Measurements from ENCODE around the gene TMEM165. TPM values are rescaled to one million over a fixed set of nuclear protein-coding genes. Genes with fewer than 3 reads are reported as not detected.
A peak's percentile ranks its signal among the peaks of the same experiment; 100 is the strongest.

TMEM165 gene
- total RNA-seq, 2 donors from 2014 or later, result 65.8 to 65.9 TPM

DNA sequence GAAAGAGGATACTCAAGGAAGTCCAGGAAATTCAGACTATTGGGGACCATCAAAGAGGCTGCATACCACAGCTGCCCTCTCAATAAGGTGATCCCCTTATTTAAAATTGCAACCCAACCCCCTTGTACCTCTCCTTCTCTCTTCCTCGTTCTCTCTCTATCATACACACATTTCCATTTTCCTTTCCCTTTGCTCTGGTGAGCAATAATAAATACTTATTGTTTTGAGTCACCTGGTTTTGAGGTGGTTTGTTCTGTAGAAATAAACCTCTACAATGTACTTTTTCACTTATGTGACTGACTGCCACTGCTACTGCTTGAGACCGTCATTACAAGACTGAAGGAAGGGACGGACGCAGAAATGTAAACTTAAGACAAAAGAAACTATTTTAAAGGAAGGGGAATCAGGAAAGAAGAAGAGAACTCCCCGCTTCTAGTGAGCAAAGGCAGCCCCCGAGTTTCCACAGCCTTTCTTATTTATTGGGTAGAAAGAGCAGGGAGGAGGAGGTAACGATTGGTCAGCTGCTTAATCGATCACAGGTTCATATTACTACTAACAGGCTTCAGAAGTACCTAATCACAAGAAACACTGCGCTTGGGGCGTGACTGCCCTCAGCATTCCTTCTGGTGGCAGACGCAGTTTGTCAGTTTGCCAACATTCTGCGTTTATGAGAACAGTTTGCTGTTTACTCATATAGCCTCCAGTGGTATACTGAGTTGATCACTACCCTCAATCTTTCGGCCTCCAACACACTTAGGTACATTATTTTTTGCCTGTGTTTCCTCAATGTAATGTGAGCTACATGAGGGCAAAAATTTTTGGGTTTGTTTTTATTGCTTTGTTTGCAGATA lies 16.9 kb upstream of the TMEM165 start:
- ATAC-seq (replicated peaks in 1 of 2), result no peak

DNA sequence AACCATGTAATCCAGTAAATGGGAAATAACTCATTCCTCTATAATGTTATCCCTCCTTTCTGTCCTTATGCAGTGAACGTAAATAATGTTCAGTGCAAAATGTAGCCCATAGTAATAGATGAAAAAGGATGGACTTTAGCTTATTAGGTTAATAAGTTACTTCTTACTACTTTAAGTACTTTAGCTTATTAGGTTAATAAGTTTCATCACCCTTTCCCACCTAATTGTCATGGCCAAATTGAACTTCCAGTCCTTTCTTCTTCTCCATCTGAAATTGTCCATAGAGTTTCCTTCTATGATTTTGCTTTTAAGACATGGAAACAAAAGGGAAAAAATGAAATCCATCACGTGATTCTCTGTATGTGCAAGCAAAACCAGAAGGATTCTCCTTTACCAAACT lies 15.2 kb upstream of the TMEM165 start:
- ATAC-seq (replicated peaks in 1 of 2) (no peak), DNase-seq (no peak)
- Mint-ChIP-seq H3K36me3 (ENCODE audit: insufficient read depth in 2 of 2) (no peaks in the 10 kb centered on the region), H3K9me3 (no peaks in the 10 kb centered on the region), H3K4me3 (no peak overlapping the region), H3K27ac (no peak overlapping the region), H3K4me1 (ENCODE audit: low read depth) (peaks cover 13% of the 10 kb centered on the region), H3K27me3 (ENCODE audit: low read depth) (no peaks in the 10 kb centered on the region)

More for the DNA sequence above, 16.9 kb upstream of the TMEM165 start:
- H3K4me1 Mint-ChIP-seq (ENCODE audit: low read depth), result peaks cover 5% of the 10 kb centered on the region
- DNase-seq, result no peak
- H3K27ac Mint-ChIP-seq, result no peak overlapping the region
- no peaks in the 10 kb centered on the region for H3K9me3 Mint-ChIP-seq
- H3K27me3 Mint-ChIP-seq (ENCODE audit: low read depth), result no peaks in the 10 kb centered on the region
- H3K4me3 Mint-ChIP-seq, result no peak overlapping the region
- no peaks in the 10 kb centered on the region for H3K36me3 Mint-ChIP-seq (ENCODE audit: insufficient read depth in 2 of 2)

DNA sequence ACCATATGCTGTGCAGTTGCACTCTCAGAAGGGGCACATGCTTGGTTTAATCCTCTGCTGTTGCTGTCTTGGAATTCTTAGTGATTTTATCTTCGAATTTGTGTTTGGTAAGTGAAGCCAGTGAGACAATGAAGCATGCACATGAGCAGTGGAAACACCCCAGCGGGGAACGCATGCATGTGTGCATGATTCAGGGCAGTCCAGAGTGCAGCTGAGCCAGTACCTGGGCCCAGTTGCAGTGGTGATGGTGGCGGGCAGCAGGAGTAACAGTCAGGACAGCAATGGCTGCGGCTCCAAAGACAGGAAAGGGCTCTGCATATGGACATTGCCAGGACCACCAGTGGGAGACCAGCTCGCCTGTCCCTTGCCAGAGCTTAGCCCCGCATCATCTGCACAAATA lies 14.3 kb upstream of the TMEM165 start:
- Mint-ChIP-seq H3K4me1 (ENCODE audit: low read depth) (peaks cover 23% of the 10 kb centered on the region), H3K4me3 (no peak overlapping the region), H3K27ac (no peak overlapping the region), H3K9me3 (no peaks in the 10 kb centered on the region), H3K27me3 (ENCODE audit: low read depth) (no peaks in the 10 kb centered on the region), H3K36me3 (ENCODE audit: insufficient read depth in 2 of 2) (no peaks in the 10 kb centered on the region)
- ATAC-seq (replicated peaks in 1 of 2), result no peak
- no peak for DNase-seq

DNA sequence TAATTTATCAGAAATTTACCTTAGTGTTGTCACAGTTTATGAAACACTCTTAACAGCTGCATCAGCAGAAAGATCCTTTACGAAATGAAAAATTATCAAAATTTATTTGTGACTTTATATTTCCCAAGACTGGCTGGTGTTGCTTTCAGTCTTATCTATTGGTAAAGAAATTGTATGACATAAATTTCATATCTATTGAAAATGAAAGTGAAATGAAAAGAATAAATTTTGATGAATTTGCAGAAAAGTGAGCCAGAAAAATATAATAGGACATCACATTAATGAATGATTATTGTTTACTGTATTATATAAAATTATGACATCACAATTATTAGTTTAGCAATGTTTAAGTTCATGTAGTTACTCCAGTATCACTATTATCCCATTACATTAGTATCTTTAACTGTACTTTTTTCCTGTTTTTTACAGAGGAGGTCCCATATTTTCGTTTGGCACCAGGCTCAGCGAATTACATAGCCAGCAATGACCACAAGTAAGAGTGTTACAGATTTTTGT lies 13.2 kb upstream of the TMEM165 start:
- H3K9me3 Mint-ChIP-seq, result no peaks in the 10 kb centered on the region
- no peaks in the 10 kb centered on the region for H3K36me3 Mint-ChIP-seq (ENCODE audit: insufficient read depth in 2 of 2)
- peaks cover 31% of the 10 kb centered on the region for H3K4me1 Mint-ChIP-seq (ENCODE audit: low read depth)
- no peak overlapping the region for H3K27ac Mint-ChIP-seq
- ATAC-seq (replicated peaks in 1 of 2), result no peak
- no peaks in the 10 kb centered on the region for H3K27me3 Mint-ChIP-seq (ENCODE audit: low read depth)
- no peak for DNase-seq
- H3K4me3 Mint-ChIP-seq, result no peak overlapping the region

DNA sequence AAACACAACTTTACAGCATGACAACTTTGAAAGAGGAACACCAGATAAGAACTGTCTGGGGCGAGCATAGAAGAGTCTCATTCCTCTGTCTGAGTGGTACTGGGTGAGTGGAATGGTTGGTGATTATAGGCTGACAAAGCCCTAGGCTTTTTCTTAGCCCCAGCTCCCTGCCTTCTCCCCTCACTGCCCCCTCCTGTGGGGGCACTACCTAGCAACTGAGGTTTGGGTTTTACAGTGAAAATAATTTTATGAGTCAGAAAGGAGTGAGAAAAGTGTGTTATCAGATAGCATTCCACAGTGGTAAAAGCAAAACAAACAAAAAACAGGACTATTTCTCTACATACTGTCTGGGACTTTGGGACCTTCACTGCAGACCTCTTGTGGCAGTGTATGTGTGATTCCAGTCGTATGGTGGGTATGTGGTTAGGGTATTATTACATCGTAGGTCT lies 10.5 kb upstream of the TMEM165 start:
- DNase-seq, result peak in 1 of 2 donors; percentile 19

DNA sequence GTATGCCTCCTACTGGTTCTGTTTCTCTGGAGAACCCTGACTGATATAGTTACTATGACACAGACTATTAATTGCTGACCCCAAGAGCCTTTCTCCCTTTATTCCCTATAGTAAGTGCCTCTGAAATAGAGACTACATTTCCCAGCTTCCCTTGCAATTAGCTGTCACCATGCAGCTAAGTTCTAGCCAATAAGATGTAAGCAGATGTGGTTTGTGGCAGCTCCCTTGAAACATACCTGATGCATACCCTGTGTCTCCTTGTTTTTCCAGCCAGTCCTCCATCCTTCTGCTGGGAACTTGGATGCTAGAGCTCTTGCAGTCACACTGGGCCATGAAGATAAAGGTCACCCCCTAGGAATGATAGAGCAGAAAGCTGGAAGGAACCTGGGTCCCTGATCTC lies 9.7 kb upstream of the TMEM165 start:
- H3K9me3 Mint-ChIP-seq, result no peaks in the 10 kb centered on the region
- peak in 1 of 2 donors; percentile 39 for ATAC-seq (replicated peaks in 1 of 2)
- H3K4me1 Mint-ChIP-seq (ENCODE audit: low read depth), result peaks cover 27% of the 10 kb centered on the region
- H3K27ac Mint-ChIP-seq, result no peak overlapping the region
- no peak overlapping the region for H3K4me3 Mint-ChIP-seq
- no peaks in the 10 kb centered on the region for H3K27me3 Mint-ChIP-seq (ENCODE audit: low read depth)
- DNase-seq, result no peak
- H3K36me3 Mint-ChIP-seq (ENCODE audit: insufficient read depth in 2 of 2), result no peaks in the 10 kb centered on the region

More for the DNA sequence above, 10.5 kb upstream of the TMEM165 start:
- no peaks in the 10 kb centered on the region for H3K27me3 Mint-ChIP-seq (ENCODE audit: low read depth)
- H3K9me3 Mint-ChIP-seq, result no peaks in the 10 kb centered on the region
- no peaks in the 10 kb centered on the region for H3K36me3 Mint-ChIP-seq (ENCODE audit: insufficient read depth in 2 of 2)
- ATAC-seq (replicated peaks in 1 of 2), result peak; percentile 67 to 84
- H3K4me1 Mint-ChIP-seq (ENCODE audit: low read depth), result peaks cover 27% of the 10 kb centered on the region
- H3K27ac Mint-ChIP-seq, result peak overlapping the region; percentile 38
- H3K4me3 Mint-ChIP-seq, result no peak overlapping the region

DNA sequence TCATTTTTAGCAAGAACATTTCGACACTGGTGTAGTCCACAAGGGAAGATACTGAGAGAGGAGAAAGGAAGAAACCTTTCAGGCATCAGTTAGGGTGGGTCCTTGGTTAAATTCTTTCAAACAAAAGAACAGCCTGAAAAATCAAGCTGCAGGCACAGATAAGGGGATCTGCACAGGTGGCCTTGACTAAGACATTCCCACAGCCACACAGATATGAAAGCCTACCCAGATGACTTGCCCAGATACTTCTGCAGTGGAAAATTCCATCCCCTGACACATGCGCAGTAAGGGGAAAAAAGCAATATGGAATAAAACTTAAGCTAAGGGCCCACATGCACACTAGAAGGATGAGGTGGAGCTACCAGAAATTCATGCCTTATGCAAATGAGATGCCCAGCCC lies 8.9 kb upstream of the TMEM165 start:
- DNase-seq, result no peak
- no peaks in the 10 kb centered on the region for H3K9me3 Mint-ChIP-seq
- peaks cover 27% of the 10 kb centered on the region for H3K4me1 Mint-ChIP-seq (ENCODE audit: low read depth)
- no peak overlapping the region for H3K4me3 Mint-ChIP-seq
- no peak for ATAC-seq (replicated peaks in 1 of 2)
- H3K27me3 Mint-ChIP-seq (ENCODE audit: low read depth), result no peaks in the 10 kb centered on the region
- H3K27ac Mint-ChIP-seq, result no peak overlapping the region
- no peaks in the 10 kb centered on the region for H3K36me3 Mint-ChIP-seq (ENCODE audit: insufficient read depth in 2 of 2)

DNA sequence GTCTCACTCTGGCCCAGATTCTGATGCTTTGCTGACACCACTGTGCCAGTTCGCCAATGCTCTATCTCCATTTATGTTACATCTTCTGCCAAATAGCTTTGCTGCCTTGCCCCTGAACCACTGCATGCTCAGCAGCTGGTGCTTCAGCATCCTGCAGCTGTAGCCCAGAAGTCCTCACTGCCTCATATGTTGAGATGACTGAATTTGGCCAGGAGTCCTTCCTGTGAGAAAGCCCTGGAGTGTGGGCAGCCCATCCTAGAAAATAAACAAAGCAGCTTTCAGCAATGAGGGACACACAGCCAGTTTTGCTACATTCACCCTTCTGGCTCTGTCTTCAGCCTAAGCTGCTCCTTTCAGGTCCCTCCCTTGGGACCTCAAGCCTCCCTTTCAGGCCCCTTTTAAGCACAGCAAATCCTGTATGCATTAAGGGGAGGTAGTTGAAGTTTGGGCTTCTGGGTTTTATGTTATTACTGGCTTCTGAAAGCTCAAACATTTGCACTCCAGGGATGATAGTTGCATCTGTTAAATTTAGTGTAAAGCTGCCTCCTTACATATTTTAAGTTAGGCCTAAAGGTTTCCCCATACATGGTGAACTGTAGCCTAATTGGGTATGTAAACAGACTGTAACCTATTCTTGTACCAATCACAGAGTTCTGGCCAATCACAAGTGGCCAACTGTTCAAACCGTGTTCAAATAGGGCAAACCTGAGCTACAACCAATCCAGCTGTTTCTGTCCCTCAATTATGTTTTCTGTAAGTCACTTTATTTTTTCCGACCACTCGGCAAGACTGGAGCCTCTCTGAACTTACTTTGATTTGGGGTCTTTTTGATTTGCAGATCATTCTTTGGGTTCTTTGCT lies 2.1 kb upstream of the TMEM165 start:
- peaks cover 18% of the 10 kb centered on the region for H3K4me1 Mint-ChIP-seq (ENCODE audit: low read depth)
- no peak for DNase-seq
- H3K36me3 Mint-ChIP-seq (ENCODE audit: insufficient read depth in 2 of 2), result peaks cover 10 to 11% of the 10 kb centered on the region in 2 donors
- H3K9me3 Mint-ChIP-seq, result no peaks in the 10 kb centered on the region
- H3K27me3 Mint-ChIP-seq (ENCODE audit: low read depth), result no peaks in the 10 kb centered on the region
- ATAC-seq (replicated peaks in 1 of 2), result no peak
- peak overlapping the region; percentile 5 to 66 for H3K4me3 Mint-ChIP-seq
- H3K27ac Mint-ChIP-seq, result peak overlapping the region; percentile 20

DNA sequence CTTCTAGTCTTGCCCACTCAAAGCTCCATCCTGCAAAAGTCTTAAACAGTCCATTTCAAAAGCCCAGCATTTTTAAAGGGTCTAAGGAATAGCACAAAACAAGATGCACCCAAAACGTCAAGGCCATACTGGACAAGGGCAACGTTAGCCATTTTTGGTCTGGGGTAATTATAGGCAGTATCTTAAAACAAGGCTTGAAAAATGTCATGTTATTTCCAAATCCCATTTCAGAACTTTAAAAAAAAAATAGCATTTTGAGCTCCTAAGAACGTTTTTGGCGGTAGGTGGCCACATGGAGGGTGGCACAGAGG lies 584 bp upstream of the TMEM165 start:
- no peaks in the 10 kb centered on the region for H3K9me3 Mint-ChIP-seq
- no peak for ATAC-seq (replicated peaks in 1 of 2)
- peaks cover 10 to 12% of the 10 kb centered on the region in 2 donors for H3K36me3 Mint-ChIP-seq (ENCODE audit: insufficient read depth in 2 of 2)
- peaks cover 27% of the 10 kb centered on the region for H3K4me1 Mint-ChIP-seq (ENCODE audit: low read depth)
- peak overlapping the region; percentile 89 to 94 for H3K4me3 Mint-ChIP-seq
- peak overlapping the region; percentile 94 for H3K27ac Mint-ChIP-seq
- no peaks in the 10 kb centered on the region for H3K27me3 Mint-ChIP-seq (ENCODE audit: low read depth)
- no peak for DNase-seq

DNA sequence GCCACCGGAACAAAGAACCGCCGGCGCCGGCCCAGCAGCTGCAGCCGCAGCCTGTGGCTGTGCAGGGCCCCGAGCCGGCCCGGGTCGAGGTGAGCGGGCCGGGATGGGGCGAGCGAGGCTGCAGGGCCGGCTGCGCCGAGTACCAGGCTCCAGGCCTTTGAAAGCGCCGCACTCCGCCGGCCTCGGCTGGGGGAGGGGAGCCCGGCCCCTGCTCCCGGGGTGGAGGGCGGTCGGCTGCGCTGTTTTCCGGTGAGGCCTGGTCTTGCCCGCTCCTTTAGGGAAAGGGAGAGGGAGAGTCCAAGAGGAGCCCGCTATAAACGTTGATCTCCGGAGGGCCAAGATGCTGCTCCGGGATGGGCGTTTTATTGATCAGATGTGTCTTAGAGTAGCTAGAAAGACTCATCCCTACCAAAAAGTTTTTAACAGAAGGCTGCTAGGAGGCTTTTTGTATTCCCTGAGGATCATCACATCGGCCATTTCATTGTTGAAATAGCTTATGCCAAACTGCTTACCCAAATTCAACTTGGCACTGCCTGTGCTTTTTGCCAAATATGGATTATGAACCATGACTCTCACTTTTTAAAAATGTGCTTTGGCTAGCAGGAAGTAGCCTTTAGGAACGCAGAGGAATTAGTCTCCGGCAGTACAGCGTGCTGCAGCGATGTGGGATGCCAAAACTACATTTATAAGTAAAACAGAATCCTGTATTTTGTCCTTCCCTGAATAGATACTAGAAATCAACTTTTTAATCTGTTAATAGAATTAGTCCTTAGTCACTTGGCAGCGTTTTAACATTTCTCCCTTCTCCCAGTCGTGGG lies 760 bp downstream of the TMEM165 start:
- Mint-ChIP-seq H3K27me3 (ENCODE audit: low read depth) (no peaks in the 10 kb centered on the region), H3K4me3 (peak overlapping the region; percentile 90 to 97), H3K27ac (peak overlapping the region; percentile 97), H3K4me1 (ENCODE audit: low read depth) (peaks cover 38% of the 10 kb centered on the region), H3K36me3 (ENCODE audit: insufficient read depth in 2 of 2) (peaks cover 12 to 20% of the 10 kb centered on the region in 2 donors), H3K9me3 (no peaks in the 10 kb centered on the region)
- peak; percentile 22 to 26 for ATAC-seq (replicated peaks in 1 of 2)
- DNase-seq, result peak; percentile 35 to 46

DNA sequence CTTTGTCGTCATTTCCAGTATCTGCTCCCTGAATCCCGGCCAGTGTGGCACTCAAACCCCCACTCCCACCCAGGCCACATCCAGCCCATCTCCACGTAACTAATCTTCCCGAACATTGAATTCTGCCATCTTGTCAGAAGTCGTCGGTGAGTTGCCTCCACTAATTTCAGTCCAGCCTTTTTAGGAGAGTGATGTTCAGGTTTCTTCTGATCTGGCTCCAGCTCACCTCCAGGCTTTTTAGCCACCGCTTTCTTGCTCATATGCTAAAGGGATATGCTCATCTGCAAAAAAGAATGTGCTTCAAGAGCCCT lies 1.3 kb downstream of the TMEM165 start:
- Mint-ChIP-seq H3K4me3 (peak overlapping the region; percentile 90 to 97), H3K36me3 (ENCODE audit: insufficient read depth in 2 of 2) (peaks cover 12 to 20% of the 10 kb centered on the region in 2 donors), H3K27ac (peak overlapping the region; percentile 97), H3K9me3 (no peaks in the 10 kb centered on the region), H3K27me3 (ENCODE audit: low read depth) (no peaks in the 10 kb centered on the region), H3K4me1 (ENCODE audit: low read depth) (peaks cover 38% of the 10 kb centered on the region)
- no peak for ATAC-seq (replicated peaks in 1 of 2)
- DNase-seq, result no peak

DNA sequence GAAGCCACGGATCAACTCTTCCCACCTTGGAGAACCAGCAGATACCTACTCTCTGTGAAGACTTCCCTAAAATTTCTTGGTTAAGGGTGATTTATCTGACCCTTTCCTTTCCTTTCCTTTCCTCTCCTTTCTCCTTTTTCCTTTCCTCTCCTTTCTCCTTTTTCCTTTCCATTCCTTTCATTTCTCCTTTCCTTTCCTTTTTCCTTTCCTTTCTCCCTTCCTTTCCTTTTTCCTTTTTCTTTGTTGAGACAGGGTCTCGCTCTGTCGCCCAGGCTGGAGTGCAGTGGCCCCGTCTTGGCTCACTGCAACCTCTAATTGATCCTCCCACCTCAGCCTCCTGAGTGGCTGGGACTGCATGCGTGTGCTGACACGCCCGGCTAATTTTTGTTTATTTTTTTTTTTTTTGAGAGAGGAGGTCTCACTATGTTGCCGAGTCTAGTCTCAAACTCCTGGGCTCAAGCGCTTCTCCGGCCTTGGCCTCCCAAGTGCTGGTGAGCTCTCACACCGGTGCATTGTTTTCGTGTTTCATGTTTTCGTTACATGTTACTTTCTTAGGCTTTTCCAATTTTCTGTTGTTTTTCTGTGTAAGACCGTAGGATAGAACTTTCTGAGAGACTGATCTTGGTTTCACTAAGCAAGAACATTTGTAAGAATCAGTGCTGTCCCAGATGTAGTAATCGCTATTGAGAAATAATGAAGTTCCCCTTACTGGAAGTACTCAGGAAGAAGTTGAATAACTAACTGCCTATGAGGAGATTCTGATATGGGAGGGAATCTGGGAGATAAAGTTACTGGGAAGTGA lies 2.0 kb downstream of the TMEM165 start:
- DNase-seq (no peak), ATAC-seq (replicated peaks in 1 of 2) (no peak)
- Mint-ChIP-seq H3K9me3 (no peaks in the 10 kb centered on the region), H3K27me3 (ENCODE audit: low read depth) (no peaks in the 10 kb centered on the region), H3K4me1 (ENCODE audit: low read depth) (peaks cover 38% of the 10 kb centered on the region), H3K27ac (peak overlapping the region; percentile 97), H3K36me3 (ENCODE audit: insufficient read depth in 2 of 2) (peaks cover 12 to 20% of the 10 kb centered on the region in 2 donors), H3K4me3 (peak overlapping the region; percentile 90 to 97)
